Fibroblast of villous mesenchyme (primary cell): ENCODE results near the gene GPR101. TPM values are rescaled to one million over a fixed set of nuclear protein-coding genes. Genes with fewer than 3 reads are reported as not detected.

Source experiments
- DNase-seq: peaks from one replicate; pipeline ENCODE4 v3.0.0-alpha.2; 2010; ENCODE audit warnings: low read depth
- H3K4me3 ChIP-seq: 2 replicates; pipeline ENCODE4 v1.5.1; 2011; ENCODE audit warnings: low read depth, mild to moderate bottlenecking, low read length
- total RNA-seq: library from RNA; depleted of rRNA; stranded (reverse); fragments of >200 nt; gene quantifications from 2 replicates; pipeline ENCODE4 v1.2.3, GENCODE V29; 2012
- TF ChIP-seq, protein P1 (sequence below): IDR thresholded peaks from 2 replicates; pipeline ENCODE4 v1.5.1; 2012; ENCODE audit warnings: low read depth, mild to moderate bottlenecking, low read length; ENCODE audit not compliant: insufficient read depth

GPR101 gene
- total RNA-seq, 1 donor, result not detected

DNA sequence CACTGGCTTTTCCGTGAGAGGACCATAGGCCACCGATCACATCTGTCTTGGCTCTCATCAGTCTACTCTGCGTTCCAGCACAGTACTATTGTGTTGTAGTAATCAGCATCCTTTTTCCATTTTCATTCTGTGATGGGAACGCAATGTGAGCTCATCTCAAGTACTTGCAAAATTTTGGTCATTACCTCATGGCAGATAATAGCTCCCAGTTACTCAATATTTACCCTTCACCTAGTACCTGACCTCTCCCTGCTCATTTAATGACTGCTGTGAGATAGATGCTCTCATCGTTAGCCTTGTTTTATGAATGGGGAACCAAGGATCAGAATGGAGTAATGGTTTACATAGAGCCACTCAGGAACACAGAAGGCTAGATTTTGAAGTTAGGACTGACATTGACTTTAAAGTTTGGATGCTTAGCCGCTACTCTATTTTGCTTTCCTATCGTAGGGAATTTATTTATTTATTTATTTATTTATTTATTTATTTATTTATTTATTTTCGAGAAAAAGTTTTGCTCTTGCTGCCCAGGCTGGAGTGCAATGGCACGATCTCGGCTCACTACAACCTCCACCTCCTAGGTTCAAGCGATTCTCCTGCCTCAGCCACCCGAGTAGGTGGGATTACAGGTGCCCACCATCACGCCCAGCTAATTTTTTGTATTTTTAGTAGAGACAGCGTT is 6.5 kb upstream of the GPR101 start:
- TF ChIP-seq, protein P1, sequence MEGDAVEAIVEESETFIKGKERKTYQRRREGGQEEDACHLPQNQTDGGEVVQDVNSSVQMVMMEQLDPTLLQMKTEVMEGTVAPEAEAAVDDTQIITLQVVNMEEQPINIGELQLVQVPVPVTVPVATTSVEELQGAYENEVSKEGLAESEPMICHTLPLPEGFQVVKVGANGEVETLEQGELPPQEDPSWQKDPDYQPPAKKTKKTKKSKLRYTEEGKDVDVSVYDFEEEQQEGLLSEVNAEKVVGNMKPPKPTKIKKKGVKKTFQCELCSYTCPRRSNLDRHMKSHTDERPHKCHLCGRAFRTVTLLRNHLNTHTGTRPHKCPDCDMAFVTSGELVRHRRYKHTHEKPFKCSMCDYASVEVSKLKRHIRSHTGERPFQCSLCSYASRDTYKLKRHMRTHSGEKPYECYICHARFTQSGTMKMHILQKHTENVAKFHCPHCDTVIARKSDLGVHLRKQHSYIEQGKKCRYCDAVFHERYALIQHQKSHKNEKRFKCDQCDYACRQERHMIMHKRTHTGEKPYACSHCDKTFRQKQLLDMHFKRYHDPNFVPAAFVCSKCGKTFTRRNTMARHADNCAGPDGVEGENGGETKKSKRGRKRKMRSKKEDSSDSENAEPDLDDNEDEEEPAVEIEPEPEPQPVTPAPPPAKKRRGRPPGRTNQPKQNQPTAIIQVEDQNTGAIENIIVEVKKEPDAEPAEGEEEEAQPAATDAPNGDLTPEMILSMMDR, result no peak
- DNase-seq, result no peak
- H3K4me3 ChIP-seq, result no peak overlapping the region

DNA sequence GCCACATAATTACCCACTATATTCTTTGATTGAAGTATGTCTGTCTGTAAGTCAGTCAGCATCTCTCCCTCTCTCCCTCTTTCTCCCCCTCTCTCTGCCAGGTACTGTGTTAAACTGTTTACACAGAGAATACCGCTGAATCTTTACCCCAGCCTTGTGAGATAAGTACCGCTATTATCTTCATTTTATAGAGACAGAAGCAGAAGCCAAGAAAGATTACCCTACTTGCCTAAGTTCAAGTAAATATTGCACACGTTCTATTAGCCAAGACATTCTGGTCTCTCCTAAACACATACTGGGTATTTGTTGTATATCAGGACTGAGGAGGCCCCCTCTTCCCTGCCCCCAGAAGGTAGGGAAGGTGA is 695 bp upstream of the GPR101 start:
- TF ChIP-seq, protein P1, result no peak
- H3K4me3 ChIP-seq, result no peak overlapping the region
- no peak for DNase-seq

DNA sequence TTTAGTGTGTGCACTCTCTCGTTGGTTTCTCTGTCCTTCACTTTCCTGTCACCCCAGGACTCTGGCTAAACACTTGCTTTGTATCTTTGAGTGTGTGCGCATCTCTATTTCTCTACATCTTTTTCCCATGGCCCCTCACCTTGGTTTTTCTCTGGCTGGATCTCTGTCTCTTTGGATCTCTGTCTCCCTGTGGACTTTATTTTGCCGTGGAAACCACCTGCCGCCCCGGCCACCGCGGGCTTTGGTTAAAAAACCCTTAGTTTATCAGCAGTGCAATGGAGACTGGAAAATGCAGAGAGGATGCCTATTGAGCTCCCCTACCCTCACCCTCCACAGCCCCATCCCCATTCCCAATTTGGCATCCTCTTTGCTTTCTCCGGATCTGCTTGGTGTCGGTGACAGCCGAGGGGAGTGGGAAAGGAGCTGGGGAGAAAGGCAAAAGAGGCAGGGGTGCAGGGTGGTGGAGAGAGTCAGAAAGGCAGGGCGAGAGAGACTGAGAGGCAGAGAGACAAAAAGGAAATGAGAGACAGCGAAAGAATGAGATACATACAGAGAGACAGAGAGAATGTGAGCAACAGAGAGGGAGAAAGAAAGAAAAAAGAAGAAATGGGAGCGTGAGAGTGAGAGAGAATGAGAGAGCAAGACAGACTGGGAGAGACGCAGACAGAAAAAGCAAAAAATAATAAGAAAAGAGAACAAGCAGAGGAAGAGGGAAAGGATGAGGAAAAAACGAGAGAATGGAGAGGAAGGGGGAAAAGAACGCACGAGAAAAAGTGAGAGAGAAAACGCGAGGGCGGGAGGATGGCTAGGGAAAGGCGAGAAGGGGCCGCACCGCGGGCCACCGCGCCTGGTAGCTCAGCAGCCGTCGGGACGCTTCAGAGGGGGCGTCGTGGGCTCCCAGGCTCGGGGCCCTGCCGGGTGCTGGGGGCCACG is 688 bp downstream of the GPR101 start:
- no peak overlapping the region for H3K4me3 ChIP-seq
- no peak for DNase-seq
- TF ChIP-seq, protein P1, result no peak

DNA sequence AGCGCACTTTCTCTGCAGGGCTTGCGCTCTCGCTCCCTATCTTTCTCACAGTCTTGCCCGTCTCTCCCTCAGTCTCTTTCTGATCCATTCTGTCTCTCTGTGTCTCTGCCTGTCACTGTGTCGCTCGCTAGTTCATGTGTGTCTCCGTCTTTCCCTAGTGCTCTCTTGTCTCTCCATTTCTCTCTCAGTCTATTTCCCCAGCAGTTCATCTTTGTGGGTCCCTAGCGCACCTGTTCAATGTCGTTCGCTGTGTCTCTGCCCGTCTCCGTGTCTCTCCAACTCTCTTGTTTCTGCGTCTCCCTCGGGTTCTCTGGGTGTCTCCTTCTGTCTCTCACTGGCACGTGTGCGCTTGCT is 1.5 kb downstream of the GPR101 start:
- TF ChIP-seq, protein P1, result no peak
- H3K4me3 ChIP-seq, result peak overlapping the region; percentile 50
- no peak for DNase-seq

DNA sequence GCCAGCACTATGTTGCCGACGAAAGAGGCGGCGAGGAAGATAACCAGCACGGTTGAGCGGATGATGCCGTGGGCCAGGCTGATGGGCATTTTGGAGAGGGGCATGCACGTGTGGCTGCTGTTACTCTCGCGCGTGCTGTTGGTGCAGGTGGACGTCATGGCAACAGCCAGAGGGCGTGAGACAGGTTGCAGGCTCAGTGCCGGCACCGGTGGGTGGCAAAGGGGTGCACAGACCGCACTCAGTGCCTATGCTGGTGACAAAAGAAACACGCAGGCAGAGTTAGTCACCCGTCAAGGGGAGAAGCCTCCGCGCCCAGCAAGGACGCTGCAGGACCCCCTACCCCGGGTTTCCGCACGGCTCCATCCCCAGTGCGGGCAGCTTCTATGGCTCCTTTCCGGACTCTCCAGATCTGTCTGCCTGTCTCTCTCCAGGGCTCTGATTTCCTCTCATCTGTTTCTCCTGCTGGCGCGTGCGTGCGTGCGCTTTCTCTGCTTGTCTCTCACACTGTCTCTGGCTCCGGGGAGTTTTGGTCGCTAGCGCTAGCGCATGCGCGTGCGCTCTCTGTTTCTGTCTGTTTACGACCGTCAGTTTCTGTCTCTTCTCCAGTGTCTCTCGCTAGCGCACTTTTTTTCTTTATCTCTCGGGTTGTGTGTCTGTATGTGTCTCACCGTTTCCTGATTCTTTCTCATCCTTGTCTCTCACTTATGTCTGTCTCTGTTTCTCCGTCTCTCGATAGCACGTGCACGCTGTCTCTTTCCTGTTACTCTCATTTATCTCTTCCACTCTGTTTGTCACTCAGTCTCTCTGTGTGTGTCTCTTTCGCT is 2.1 kb downstream of the GPR101 start:
- peak overlapping the region; percentile 50 for H3K4me3 ChIP-seq
- TF ChIP-seq, protein P1, result no peak
- peak; percentile 36 for DNase-seq

DNA sequence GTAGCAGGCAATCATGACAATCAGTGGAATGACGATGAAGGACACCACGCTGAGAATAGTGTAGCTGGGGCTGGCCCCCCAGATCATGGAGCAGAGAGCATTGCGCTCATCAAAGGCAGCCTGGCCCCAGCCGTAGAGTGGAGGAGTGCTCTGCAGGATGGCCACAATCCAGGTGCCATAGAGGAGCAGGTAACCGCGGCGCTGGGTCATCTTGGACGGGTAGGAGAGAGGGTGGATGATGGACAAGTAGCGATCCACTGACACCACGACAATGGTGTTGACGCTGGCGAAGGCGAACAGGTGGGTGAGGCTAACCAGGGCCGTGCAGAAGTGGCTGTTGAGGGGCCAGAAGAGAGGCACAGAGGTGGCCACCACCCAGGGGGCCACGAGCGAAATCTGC is 2.8 kb downstream of the GPR101 start:
- TF ChIP-seq, protein P1, result no peak
- H3K4me3 ChIP-seq, result no peak overlapping the region
- no peak for DNase-seq
